Ishikawa (cell line): Measurements from ENCODE around the gene ZBTB7C.

Experiments
- CEBPB ChIP-seq: IDR thresholded peaks from 2 replicates; pipeline ENCODE4 v1.6.1; 2012
- CREB1 ChIP-seq: IDR thresholded peaks from 2 replicates; pipeline ENCODE4 v1.6.1; 2012; ENCODE audit warnings: low read depth
- EGR1 ChIP-seq: IDR thresholded peaks from 2 replicates; pipeline ENCODE4 v1.6.1; 2012
- EP300 ChIP-seq: IDR thresholded peaks from 2 replicates; pipeline ENCODE4 v1.6.1; 2012; ENCODE audit warnings: borderline replicate concordance
- FOXM1 ChIP-seq: IDR thresholded peaks from 2 replicates; pipeline ENCODE4 v1.6.1; 2012; ENCODE audit warnings: low read depth, borderline replicate concordance
- MAX ChIP-seq: IDR thresholded peaks from 2 replicates; pipeline ENCODE4 v1.6.1; 2012
- NFIC ChIP-seq: IDR thresholded peaks from 2 replicates; pipeline ENCODE4 v1.6.1; 2012
- RAD21 ChIP-seq: IDR thresholded peaks from 2 replicates; pipeline ENCODE4 v1.6.1; 2012; ENCODE audit warnings: low read depth
- REST ChIP-seq: IDR thresholded peaks from 2 replicates; pipeline ENCODE4 v1.6.1; 2012; ENCODE audit warnings: low read depth, mild to moderate bottlenecking
- TAF1 ChIP-seq: IDR thresholded peaks from 2 replicates; pipeline ENCODE4 v1.6.1; 2012; ENCODE audit warnings: low read depth, mild to moderate bottlenecking
- TCF12 ChIP-seq: IDR thresholded peaks from 2 replicates; pipeline ENCODE4 v1.6.1; 2012; ENCODE audit warnings: low read depth
- TEAD4 ChIP-seq: IDR thresholded peaks from 2 replicates; pipeline ENCODE4 v1.6.1; 2012
- USF1 ChIP-seq: IDR thresholded peaks from 2 replicates; pipeline ENCODE4 v1.6.1; 2012
- YY1 ChIP-seq: IDR thresholded peaks from 2 replicates; pipeline ENCODE4 v1.6.1; 2012; ENCODE audit warnings: low read depth
- ZBTB7A ChIP-seq: IDR thresholded peaks from 2 replicates; pipeline ENCODE4 v1.6.1; 2012; ENCODE audit warnings: low read depth

Gene ZBTB7C

GRCh38 chr18:47979611-47980200 lies 429.5 kb downstream of the ZBTB7C start:
- TF ChIP-seq REST = no peak
- TF ChIP-seq YY1 = no peak
- TF ChIP-seq USF1 = no peak
- TF ChIP-seq CEBPB = no peak
- no peak for TF ChIP-seq TAF1
- TF ChIP-seq FOXM1 = no peak
- TF ChIP-seq TCF12 = no peak
- TF ChIP-seq TEAD4 = no peak

DNA sequence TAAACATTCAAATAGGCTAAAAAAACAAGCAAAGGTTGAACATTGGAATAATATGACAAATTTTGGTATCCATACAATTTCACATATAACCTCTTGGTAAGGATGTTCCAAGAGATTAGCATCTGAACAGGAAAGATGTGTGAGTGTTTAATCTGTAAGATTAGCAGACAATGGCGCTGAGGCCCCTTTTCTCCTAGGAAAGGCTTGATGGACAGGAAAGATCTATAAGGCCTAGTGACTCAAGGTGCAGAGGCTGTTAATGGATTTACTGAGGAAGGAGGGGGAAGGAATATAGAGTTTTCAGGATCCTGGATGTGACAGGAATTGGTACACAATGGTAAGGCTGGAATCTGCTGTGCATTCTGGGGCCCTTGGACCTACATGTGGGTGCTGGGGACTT lies 430.6 kb downstream of the ZBTB7C start:
- TF ChIP-seq MAX (no peak), YY1 (no peak), EP300 (no peak), REST (no peak), EGR1 (no peak), CREB1 (no peak)

DNA sequence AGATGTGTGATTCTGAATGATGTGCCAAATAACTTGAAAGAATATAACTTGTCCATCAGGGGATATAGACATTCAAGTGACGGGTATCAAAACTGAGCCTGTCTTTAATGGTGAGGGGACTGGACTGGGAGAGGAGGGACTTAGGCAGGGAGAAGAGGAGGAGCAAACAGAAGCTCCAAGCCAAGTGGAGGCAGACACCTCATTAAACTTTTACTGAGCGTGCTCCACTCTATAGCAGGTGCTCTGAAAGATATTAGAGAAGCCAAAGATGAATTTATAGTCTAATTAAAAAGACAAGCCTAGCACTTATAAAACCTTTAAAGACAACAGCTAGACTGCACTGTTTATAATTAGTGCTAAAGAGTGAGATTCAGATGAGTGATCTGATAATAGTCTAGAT lies 431.0 kb downstream of the ZBTB7C start:
- TF ChIP-seq TAF1 = no peak
- no peak for TF ChIP-seq REST
- TF ChIP-seq EP300 = no peak
- TF ChIP-seq FOXM1 = no peak
- TF ChIP-seq TEAD4 = no peak
- TF ChIP-seq CREB1 = no peak
- TF ChIP-seq NFIC = no peak
- no peak for TF ChIP-seq TCF12
- no peak for TF ChIP-seq YY1
- no peak for TF ChIP-seq RAD21
- no peak for TF ChIP-seq USF1
- no peak for TF ChIP-seq ZBTB7A
